ENCODE measurements around the gene BIK. TPM values are rescaled to one million over a fixed set of nuclear protein-coding genes. Genes with fewer than 3 reads are reported as not detected.

Gene BIK
- total RNA-seq, 6 experiments from 2014 or later = 0.20 TPM; not detected in 5

DNA sequence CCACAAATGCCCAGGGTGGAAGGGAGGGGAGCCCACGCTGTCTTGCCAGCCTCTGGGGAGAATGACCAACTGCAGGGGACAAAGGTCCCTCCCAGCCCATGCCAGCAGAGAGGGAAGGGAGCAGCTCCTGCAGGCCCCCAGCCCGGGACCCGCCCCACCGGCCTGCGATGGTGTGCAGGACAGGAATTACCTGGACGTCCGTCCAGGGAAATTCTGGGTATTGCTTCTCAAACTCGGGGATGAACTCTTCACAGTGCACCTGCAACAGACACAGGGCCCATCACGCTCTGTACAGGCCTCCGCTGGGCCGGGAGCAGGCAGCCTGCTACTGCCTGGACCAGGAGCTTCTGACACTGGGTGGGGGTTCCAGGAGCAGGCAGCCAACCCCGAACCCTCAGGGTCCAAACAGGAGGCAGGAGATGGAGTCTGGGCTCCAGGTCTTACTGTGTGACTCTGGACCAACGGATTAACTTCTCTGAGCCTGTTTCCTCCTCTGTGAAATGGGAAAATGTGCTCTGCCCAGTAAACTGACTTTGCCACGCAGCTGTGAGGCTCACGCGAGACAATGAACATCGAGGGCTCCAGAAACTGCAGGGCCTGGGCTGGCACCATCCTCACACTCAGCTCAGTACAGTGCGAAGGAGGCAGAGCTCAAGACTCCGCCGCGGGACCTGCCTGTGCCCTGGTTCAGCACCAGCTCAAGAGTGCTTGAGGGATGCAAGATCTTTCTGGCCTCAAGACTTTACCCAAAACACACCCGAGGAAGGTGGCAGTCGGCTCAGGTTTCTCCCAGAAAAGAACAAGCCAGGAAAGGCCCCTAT is 59.0 kb downstream of the BIK start:
- peaks cover 2% of the 10 kb centered on the region; the same call in 1 of the 2 replicates for H3K27me3 Mint-ChIP-seq (ENCODE audit: insufficient read depth)
- TF ChIP-seq, protein P1, sequence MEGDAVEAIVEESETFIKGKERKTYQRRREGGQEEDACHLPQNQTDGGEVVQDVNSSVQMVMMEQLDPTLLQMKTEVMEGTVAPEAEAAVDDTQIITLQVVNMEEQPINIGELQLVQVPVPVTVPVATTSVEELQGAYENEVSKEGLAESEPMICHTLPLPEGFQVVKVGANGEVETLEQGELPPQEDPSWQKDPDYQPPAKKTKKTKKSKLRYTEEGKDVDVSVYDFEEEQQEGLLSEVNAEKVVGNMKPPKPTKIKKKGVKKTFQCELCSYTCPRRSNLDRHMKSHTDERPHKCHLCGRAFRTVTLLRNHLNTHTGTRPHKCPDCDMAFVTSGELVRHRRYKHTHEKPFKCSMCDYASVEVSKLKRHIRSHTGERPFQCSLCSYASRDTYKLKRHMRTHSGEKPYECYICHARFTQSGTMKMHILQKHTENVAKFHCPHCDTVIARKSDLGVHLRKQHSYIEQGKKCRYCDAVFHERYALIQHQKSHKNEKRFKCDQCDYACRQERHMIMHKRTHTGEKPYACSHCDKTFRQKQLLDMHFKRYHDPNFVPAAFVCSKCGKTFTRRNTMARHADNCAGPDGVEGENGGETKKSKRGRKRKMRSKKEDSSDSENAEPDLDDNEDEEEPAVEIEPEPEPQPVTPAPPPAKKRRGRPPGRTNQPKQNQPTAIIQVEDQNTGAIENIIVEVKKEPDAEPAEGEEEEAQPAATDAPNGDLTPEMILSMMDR (IDR thresholded peaks at IDR 0.05) = no peak
- no peak for DNase-seq
- no peak overlapping the region for H3K4me3 Mint-ChIP-seq
- peaks cover 4% of the 10 kb centered on the region; the same call in 1 of the 2 replicates for H3K36me3 Mint-ChIP-seq (ENCODE audit: low read depth)
- no peak overlapping the region; the same call in 1 of the 2 replicates for H3K27ac Mint-ChIP-seq
- no peaks in the 10 kb centered on the region for H3K9me3 Mint-ChIP-seq
- H3K4me1 Mint-ChIP-seq (ENCODE audit: low read depth) = peaks cover 11% of the 10 kb centered on the region; the same call in 1 of the 2 replicates

DNA sequence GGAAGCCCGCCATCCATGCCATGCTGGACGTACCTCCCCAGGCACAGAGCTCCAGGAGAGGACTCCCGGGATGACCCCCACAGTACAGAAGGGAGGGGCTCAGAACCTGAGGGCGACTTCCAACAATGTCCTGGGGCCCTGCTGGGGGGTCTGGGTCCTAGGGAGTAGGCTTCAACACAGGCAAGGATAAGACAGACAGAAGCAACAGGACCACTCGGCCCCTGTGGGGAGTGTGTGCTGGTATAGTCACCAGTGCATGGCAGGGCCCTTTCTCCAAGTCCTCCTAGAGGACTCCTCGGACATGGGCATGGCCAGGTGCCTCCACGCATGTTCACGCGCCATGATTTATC is 59.6 kb downstream of the BIK start:
- no peak for DNase-seq
- H3K9me3 Mint-ChIP-seq = no peaks in the 10 kb centered on the region
- H3K27me3 Mint-ChIP-seq (ENCODE audit: insufficient read depth) = peaks cover 2% of the 10 kb centered on the region; the same call in 1 of the 2 replicates
- H3K4me3 Mint-ChIP-seq = no peak overlapping the region
- H3K4me1 Mint-ChIP-seq (ENCODE audit: low read depth) = peaks cover 11% of the 10 kb centered on the region; the same call in 1 of the 2 replicates
- TF ChIP-seq, protein P1 (IDR thresholded peaks at IDR 0.05) = no peak
- peaks cover 4% of the 10 kb centered on the region; the same call in 1 of the 2 replicates for H3K36me3 Mint-ChIP-seq (ENCODE audit: low read depth)
- no peak overlapping the region for H3K27ac Mint-ChIP-seq

DNA sequence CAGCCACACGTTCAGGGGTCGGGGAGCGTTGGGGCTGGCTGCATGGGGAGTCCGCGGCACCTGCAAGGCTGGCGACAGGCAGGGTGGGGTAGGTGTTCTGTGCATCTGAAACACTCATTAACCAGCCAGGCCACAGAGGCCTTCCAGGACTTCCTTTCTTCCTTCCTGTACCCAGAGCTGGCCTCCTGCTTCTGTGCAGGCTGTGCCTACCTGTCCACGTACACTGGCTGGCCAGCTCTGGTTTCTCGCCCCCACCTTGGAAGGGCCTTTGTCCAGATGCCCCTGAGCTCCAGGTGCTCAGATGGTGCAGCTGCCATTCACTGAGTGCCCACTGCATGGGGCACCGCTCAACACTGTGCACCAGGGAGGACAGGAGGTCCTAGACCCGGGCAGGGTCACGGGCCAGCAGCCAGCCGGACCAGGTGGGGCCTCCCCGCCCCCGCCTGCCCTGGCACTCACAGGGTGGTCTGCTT is 60.5 kb downstream of the BIK start:
- H3K4me1 Mint-ChIP-seq (ENCODE audit: low read depth) = peaks cover 11% of the 10 kb centered on the region; the same call in 1 of the 2 replicates
- no peak overlapping the region for H3K4me3 Mint-ChIP-seq
- H3K36me3 Mint-ChIP-seq (ENCODE audit: low read depth) = peaks cover 4% of the 10 kb centered on the region; the same call in 1 of the 2 replicates
- no peaks in the 10 kb centered on the region for H3K9me3 Mint-ChIP-seq
- H3K27me3 Mint-ChIP-seq (ENCODE audit: insufficient read depth) = peaks cover 2% of the 10 kb centered on the region; the same call in 1 of the 2 replicates
- TF ChIP-seq, protein P1 (IDR thresholded peaks at IDR 0.05) = no peak
- H3K27ac Mint-ChIP-seq = no peak overlapping the region
- no peak for DNase-seq

- Mint-ChIP-seq H3K27me3 (ENCODE audit: insufficient read depth) (peaks cover under 1% of the 10 kb centered on the region; the same call in 1 of the 2 replicates), H3K36me3 (ENCODE audit: low read depth) (peaks cover 4% of the 10 kb centered on the region; the same call in 1 of the 2 replicates), H3K27ac (no peak overlapping the region), H3K9me3 (no peaks in the 10 kb centered on the region), H3K4me3 (no peak overlapping the region), H3K4me1 (ENCODE audit: low read depth) (peaks cover 11% of the 10 kb centered on the region; the same call in 1 of the 2 replicates)
- DNase-seq = no peak
- TF ChIP-seq, protein P1 (IDR thresholded peaks at IDR 0.05) = no peak
Observed at GRCh38 chr22:43171607-43172006, 61.1 kb downstream of the BIK start.

DNA sequence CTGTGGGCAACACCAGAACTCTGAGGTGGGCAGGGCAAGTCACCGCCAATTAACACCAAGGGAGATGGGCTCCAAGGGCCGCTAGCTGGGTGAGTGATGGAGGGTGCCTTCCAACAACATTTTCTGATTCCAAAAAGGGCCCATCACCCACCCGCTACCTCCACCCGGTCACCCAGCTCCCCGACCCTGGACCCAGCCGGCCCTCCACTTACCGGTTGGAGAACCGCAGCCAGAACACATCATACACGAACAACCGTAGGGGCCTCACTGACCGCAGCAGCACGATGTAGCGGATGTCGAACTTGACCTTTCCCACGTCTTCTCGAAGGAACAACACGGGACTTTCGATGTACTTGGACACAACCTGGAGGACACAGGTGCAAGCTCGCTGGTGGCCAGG is 61.6 kb downstream of the BIK start:
- peaks cover 4% of the 10 kb centered on the region; the same call in 1 of the 2 replicates for H3K36me3 Mint-ChIP-seq (ENCODE audit: low read depth)
- H3K9me3 Mint-ChIP-seq = no peaks in the 10 kb centered on the region
- TF ChIP-seq, protein P1 (IDR thresholded peaks at IDR 0.05) = no peak
- no peak for DNase-seq
- H3K27ac Mint-ChIP-seq = no peak overlapping the region
- H3K27me3 Mint-ChIP-seq (ENCODE audit: insufficient read depth) = no peaks in the 10 kb centered on the region
- H3K4me3 Mint-ChIP-seq = no peak overlapping the region
- peaks cover 11% of the 10 kb centered on the region; the same call in 1 of the 2 replicates for H3K4me1 Mint-ChIP-seq (ENCODE audit: low read depth)
